ENCODE data around the gene PTGES3L.
A peak's percentile ranks its signal among the peaks of the same experiment; 100 is the strongest.
"Not testable (repeated sequence)": the region's sequence is repeated elsewhere in the genome, so short reads cannot be mapped to it uniquely, and the experiment has no call there.

Gene PTGES3L

DNA sequence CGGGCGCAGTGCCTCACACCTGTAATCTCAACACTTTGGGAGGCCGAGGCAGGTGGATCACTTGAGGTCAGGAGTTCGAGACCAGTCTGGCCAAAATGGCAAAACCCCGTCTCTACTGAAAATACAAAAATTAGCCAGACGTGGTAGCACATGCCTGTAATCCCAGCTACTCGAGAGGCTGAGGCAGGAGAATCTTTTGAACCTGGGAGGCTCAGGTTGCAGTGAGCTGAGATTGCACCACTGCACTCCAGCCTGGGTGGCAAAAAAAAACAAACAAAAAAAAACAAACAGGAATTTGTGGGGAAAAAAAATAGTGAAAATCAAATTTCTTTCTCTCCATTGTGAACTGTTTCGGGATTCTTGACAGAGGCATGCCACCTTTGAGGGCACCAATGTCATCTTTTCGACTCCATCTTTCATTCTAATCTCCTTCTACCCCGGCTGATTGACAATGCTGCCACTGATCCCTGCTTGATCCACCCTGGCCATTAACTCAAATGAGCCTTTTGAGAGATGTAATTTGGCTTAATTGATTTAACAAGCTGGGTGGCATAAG lies 60.3 kb downstream of the PTGES3L start:
- DNase-seq, result not testable (repeated sequence)

DNA sequence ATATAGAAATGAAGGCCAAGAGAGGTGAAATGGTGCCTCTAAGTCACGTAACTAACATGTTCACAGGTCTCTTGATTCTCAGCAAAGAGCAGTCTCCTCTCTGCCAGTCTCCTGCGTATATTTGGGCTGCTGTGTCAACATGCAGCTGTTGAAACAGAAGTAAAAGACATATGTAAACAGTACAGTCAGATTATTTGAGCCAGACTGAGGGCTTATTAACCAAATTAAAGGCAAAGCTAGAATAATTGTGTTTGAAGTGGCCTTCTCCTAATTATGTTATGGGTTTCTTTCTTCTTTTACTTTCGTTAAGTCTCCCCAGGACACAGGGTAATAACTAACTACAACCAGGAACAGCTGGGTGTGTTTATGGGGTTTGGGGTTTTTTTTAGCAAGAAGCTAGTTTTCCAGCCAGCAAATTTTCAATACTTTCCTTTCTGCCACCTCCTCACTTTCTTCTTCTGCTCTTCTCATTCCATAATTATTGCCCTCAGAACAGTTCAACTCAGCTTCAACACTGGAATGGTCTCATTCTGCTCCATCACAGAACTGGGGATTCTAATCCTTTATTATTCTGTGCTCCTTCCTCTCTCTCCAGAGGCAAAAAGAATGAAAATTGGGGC lies 60.9 kb downstream of the PTGES3L start:
- peak; percentile 67 for DNase-seq
